Activated naive CD4-positive, alpha-beta T cell treated with anti-CD3 and anti-CD28 coated beads, Interleukin-2, amount 50 U/mL, for 16 hours (primary cell): ENCODE data around the gene TIMP2.

Experiments
- DNase-seq: peaks from one replicate; pipeline ENCODE4 v3.0.0-alpha.2; 2020

Gene TIMP2

GRCh38 chr17:78831688-78832540 is 93.3 kb downstream of the TIMP2 start:
- no peak for DNase-seq

- no peak for DNase-seq
Measured at GRCh38 chr17:78829477-78829876, 95.7 kb downstream of the TIMP2 start.

GRCh38 chr17:78828470-78829185 is 96.6 kb downstream of the TIMP2 start:
- DNase-seq = no peak

- DNase-seq = no peak
Measured at GRCh38 chr17:78826836-78827509, 98.2 kb downstream of the TIMP2 start.

DNA sequence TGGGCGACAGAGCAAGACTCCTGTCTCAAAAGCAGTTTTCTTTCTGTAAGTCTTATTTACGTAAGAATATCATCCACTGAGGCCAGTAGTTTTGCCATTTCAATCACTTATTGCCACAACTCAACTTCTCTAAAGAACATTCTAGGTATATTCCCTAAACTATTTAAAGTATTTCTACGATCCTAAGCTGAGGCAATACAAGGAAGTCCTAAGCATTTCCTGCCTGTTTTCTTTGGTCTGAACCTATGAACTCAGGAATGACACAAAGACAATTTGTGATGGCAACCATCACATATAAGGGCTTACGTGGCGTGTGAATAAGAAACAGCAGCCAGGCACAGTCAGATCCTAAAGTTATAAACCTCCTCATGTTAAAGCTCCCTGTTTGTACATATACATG is 98.8 kb downstream of the TIMP2 start:
- DNase-seq = no peak

- no peak for DNase-seq
Measured at GRCh38 chr17:78825696-78826095, 99.5 kb downstream of the TIMP2 start.

DNA sequence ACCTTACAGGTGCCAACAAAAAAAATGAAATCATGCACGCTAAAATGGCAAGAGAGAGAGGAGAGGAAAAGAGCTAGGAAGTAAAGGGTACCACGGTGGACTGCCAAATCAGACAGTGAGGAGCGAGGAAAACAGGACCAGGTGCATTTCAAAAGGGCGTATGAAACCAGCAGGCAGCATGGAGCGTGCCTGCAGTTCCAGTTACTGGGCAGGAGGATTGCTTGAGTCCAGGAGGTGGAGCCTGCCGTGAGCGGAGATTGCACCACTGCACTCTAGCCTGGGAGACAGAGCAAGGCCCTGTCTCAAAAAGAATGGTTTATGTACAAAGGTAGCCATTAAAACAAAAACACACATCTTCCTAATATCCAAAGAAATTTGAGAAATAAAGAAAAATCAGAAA is 100.9 kb downstream of the TIMP2 start:
- DNase-seq = no peak

- no peak for DNase-seq
Measured at GRCh38 chr17:78823282-78824046, 101.7 kb downstream of the TIMP2 start.

DNA sequence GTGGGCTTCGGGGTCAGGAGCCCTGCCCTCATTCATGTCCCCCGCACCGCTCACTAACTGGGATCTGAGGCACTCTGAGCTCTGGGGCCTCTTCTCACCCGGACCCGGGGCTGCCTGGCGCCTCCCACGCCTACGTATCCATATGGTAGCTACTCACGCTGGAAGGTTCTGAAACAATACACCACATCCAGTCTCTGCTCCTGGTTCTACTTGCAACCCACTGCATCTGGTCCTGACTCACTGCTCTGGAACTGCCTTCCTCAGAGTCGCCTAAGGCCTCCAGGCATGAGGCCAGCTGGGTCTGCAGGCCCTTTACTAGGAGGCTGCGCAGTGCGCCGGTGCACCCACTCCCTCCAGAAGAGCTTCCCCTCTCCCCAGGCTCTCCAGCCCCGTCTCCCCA is 102.6 kb downstream of the TIMP2 start:
- no peak for DNase-seq

GRCh38 chr17:78821961-78822360 is 103.2 kb downstream of the TIMP2 start:
- DNase-seq = no peak

- no peak for DNase-seq
Measured at GRCh38 chr17:78820841-78821240, 104.3 kb downstream of the TIMP2 start.

- DNase-seq = no peak
Measured at GRCh38 chr17:78819806-78820792, 105.1 kb downstream of the TIMP2 start.

GRCh38 chr17:78819402-78819801 is 105.8 kb downstream of the TIMP2 start:
- DNase-seq = no peak

DNA sequence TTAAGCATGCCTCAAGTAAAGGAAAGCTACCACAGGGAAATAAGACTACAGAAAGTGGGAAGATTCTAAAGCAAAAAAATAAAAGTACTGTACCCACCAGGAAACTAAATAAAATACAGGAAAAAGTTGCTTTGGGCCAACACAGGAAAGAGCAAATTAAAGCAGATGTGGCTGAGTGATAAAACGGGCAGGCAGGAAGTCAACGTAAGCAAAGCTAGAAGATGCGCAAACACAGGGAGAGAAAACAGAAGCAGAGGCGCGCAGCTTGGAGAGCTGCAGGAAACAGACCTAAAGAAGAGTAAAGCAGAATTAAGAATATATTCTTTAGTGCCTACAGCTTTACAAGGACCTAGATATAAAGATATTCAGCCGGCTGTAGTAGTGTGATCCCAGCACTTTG is 106.3 kb downstream of the TIMP2 start:
- DNase-seq = no peak

- no peak for DNase-seq
Measured at GRCh38 chr17:78818152-78818846, 106.9 kb downstream of the TIMP2 start.

DNA sequence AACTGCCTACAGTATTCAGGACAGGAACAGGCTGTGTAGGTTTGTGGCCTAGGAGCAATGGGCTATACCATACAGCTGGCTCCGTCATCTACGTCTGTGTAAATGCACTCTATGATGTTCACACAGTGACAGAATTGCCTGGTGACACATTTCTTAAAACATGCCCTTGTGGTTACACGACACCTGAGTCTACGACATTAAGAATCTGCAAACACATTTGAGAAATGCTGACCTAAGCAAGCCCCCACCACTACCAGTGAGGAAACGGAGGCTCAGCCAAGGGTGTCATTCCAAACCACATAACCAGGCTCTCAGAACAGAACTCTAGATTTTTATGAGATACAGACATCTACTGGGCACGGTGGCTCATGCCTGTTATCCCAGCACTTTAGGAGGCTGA is 108.1 kb downstream of the TIMP2 start:
- DNase-seq = no peak

GRCh38 chr17:78815696-78816095 is 109.5 kb downstream of the TIMP2 start:
- DNase-seq = no peak

DNA sequence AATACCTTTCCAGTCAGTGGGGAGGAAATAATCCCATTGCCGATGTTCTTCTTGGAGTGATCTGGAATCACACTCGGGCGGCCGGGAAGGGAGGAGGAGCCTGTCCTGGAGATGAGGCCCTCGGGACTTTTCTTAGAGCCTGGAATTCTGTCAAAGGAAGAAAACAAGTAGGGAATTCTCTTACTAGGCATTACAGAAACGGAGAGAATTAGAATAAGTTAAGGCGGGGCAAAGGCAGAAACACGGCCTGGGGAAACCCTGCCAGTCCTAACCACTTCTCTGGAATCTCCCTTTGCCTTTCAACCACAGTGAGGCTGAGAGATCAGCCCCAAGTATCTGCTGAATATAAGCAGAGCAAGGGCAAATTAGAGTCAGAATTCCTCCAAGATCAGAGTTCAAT is 112.3 kb downstream of the TIMP2 start:
- DNase-seq = no peak

- DNase-seq = no peak
Measured at GRCh38 chr17:78808163-78808562, 117.0 kb downstream of the TIMP2 start.

- DNase-seq = peak; percentile 32
Measured at GRCh38 chr17:78806451-78806850, 118.7 kb downstream of the TIMP2 start.

DNA sequence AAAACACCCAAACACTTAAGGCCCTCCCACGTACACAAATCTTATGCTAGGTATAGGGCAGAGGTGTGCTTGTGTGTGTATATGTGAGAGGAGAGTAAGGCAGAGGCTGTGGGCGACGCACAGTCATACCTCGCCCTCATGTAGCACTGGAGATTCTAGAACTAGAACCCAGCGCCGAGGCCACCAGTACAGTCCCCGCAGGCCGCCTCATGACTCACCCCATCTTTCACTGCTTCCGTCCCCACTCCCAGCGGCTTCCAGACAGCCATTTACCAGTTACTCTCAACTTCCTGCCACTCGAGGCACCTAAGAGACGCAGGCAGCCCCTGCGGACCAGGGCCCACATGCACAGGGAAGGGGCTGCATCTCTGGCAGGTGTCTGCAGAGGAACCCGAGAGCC is 119.9 kb downstream of the TIMP2 start:
- DNase-seq = peak; percentile 47
